H9 (cell line): Measurements from ENCODE around the gene TNMD. TPM values are rescaled to one million over a fixed set of nuclear protein-coding genes. Genes with fewer than 3 reads are reported as not detected.
A peak's percentile ranks its signal among the peaks of the same experiment; 100 is the strongest.

ENCODE experiments used
- DNase-seq: peaks from one replicate; pipeline ENCODE4 v3.0.0-alpha.2; 2017
- H2AFZ ChIP-seq: one replicate; pipeline ENCODE4 v1.6.1; 2013; ENCODE audit warnings: mild to moderate bottlenecking, low read length, control low read depth, moderate library complexity
- H2AK5ac ChIP-seq: 2 replicates; pipeline ENCODE4 v1.6.1; 2013; ENCODE audit warnings: low read length, control low read depth, mixed read lengths; ENCODE audit not compliant: insufficient read length
- H2BK120ac ChIP-seq: one replicate; pipeline ENCODE4 v1.6.1; 2013; ENCODE audit warnings: low read depth, mild to moderate bottlenecking, low read length, control low read depth, inconsistent platforms; ENCODE audit not compliant: poor library complexity, severe bottlenecking
- H2BK12ac ChIP-seq: 2 replicates; pipeline ENCODE4 v1.6.1; 2013; ENCODE audit warnings: low read length, control low read depth, mixed read lengths, low read depth; ENCODE audit not compliant: insufficient read length
- H2BK15ac ChIP-seq: 2 replicates; pipeline ENCODE4 v1.6.1; 2013; ENCODE audit warnings: low read depth, low read length, control low read depth
- H2BK20ac ChIP-seq: one replicate; pipeline ENCODE4 v1.6.1; 2013; ENCODE audit warnings: low read depth, mild to moderate bottlenecking, low read length, control low read depth, inconsistent platforms; ENCODE audit not compliant: poor library complexity, severe bottlenecking
- H2BK5ac ChIP-seq: 2 replicates; pipeline ENCODE4 v1.6.1; 2013; ENCODE audit warnings: low read length, control low read depth, mixed read lengths; ENCODE audit not compliant: insufficient read length
- H3K14ac ChIP-seq: 2 replicates; pipeline ENCODE4 v1.6.1; 2013; ENCODE audit warnings: low read length, control low read depth; ENCODE audit not compliant: insufficient read depth
- H3K18ac ChIP-seq: 2 replicates; pipeline ENCODE4 v1.6.1; 2013; ENCODE audit warnings: low read depth, mild to moderate bottlenecking, mixed read lengths, low read length, control low read depth; ENCODE audit not compliant: insufficient read length
- H3K23ac ChIP-seq: 2 replicates; pipeline ENCODE4 v1.6.1; 2013; ENCODE audit warnings: low read length, control low read depth, mixed read lengths, low read depth; ENCODE audit not compliant: insufficient read length
- H3K23me2 ChIP-seq: 2 replicates; pipeline ENCODE4 v1.6.1; 2013; ENCODE audit warnings: low read depth, mild to moderate bottlenecking, mixed read lengths, low read length, control low read depth; ENCODE audit not compliant: insufficient read length, poor library complexity, severe bottlenecking
- H3K27ac ChIP-seq: 2 replicates; pipeline ENCODE4 v1.5.1; 2013; ENCODE audit warnings: low read length, control low read depth, mixed read lengths, low read depth; ENCODE audit not compliant: insufficient read length
- H3K27me3 ChIP-seq: 2 replicates; pipeline ENCODE4 v1.6.1; 2013; ENCODE audit warnings: low read length, control low read depth, inconsistent platforms; ENCODE audit not compliant: insufficient read depth
- H3K4ac ChIP-seq: 2 replicates; pipeline ENCODE4 v1.6.1; 2013; ENCODE audit warnings: low read depth, mild to moderate bottlenecking, control low read depth, inconsistent platforms, low read length, moderate library complexity
- H3K4me1 ChIP-seq: 2 replicates; pipeline ENCODE4 v1.6.1; 2013; ENCODE audit warnings: low read length, control low read depth, inconsistent platforms; ENCODE audit not compliant: insufficient read depth
- H3K4me2 ChIP-seq: 2 replicates; pipeline ENCODE4 v1.6.1; 2013; ENCODE audit warnings: low read length, control low read depth, mixed read lengths; ENCODE audit not compliant: insufficient read length, insufficient read depth
- H3K56ac ChIP-seq: 2 replicates; pipeline ENCODE4 v1.6.1; 2013; ENCODE audit warnings: low read depth, mild to moderate bottlenecking, mixed read lengths, low read length, control low read depth; ENCODE audit not compliant: insufficient read length
- H3K79me1 ChIP-seq: 2 replicates; pipeline ENCODE4 v1.6.1; 2013; ENCODE audit warnings: low read depth, mild to moderate bottlenecking, moderate library complexity, low read length, control low read depth, inconsistent platforms; ENCODE audit not compliant: insufficient read depth, poor library complexity, severe bottlenecking
- H3K79me2 ChIP-seq: 2 replicates; pipeline ENCODE4 v1.6.1; 2013; ENCODE audit warnings: low read length, control low read depth, inconsistent platforms; ENCODE audit not compliant: insufficient read depth
- H3K9ac ChIP-seq: 2 replicates; pipeline ENCODE4 v1.6.1; 2013; ENCODE audit warnings: low read length, control low read depth, mixed read lengths; ENCODE audit not compliant: insufficient read length; ENCODE audit errors: extremely low read depth
- H3K9me3 ChIP-seq: one replicate; pipeline ENCODE4 v1.6.1; 2013; ENCODE audit warnings: low read depth, low read length, inconsistent platforms; ENCODE audit not compliant: control insufficient read depth
- H3T11ph ChIP-seq: one replicate; pipeline ENCODE4 v1.6.1; 2013; ENCODE audit warnings: mild to moderate bottlenecking, low read length, control low read depth, inconsistent platforms
- H4K20me1 ChIP-seq: one replicate; pipeline ENCODE4 v1.6.1; 2013; ENCODE audit not compliant: control insufficient read depth, insufficient read length, insufficient read depth
- H4K5ac ChIP-seq: 2 replicates; pipeline ENCODE4 v1.6.1; 2013; ENCODE audit warnings: low read depth, mild to moderate bottlenecking, mixed read lengths, low read length, control low read depth; ENCODE audit not compliant: insufficient read length
- H4K8ac ChIP-seq: replicated peaks from 2 replicates; pipeline ENCODE4 v1.6.1; 2013; ENCODE audit warnings: low read length, control low read depth, mixed read lengths, low read depth; ENCODE audit not compliant: insufficient read length
- H4K91ac ChIP-seq: 2 replicates; pipeline ENCODE4 v1.6.1; 2013; ENCODE audit warnings: low read depth, mild to moderate bottlenecking, moderate library complexity, mixed read lengths, low read length, control low read depth; ENCODE audit not compliant: insufficient read length
- H3K27ac Mint-ChIP-seq, 3 experiments: 2 replicates in 2 of 3; 3 replicates in 1 of 3; pipeline ENCODE4 v1.8.0; 2020 to 2021; ENCODE audit warnings: mixed read lengths in 3 of 3, mild to moderate bottlenecking in 1 of 3, moderate library complexity in 1 of 3
- H3K27me3 Mint-ChIP-seq: 2 replicates; pipeline ENCODE4 v1.8.0; 2021; ENCODE audit warnings: low read depth, mild to moderate bottlenecking, moderate library complexity, mixed read lengths
- H3K36me3 Mint-ChIP-seq, 3 experiments: 2 replicates in 2 of 3; 3 replicates in 1 of 3; pipeline ENCODE4 v1.8.0; 2020 to 2021; ENCODE audit warnings: low read depth in 3 of 3, mixed read lengths in 3 of 3; ENCODE audit not compliant: insufficient read depth in 1 of 3
- H3K4me1 Mint-ChIP-seq, 2 experiments: 2 replicates each; pipeline ENCODE4 v1.8.0; 2020; ENCODE audit warnings: mixed read lengths in 2 of 2
- H3K4me3 Mint-ChIP-seq, 2 experiments: 2 replicates in 1 of 2; 3 replicates in 1 of 2; pipeline ENCODE4 v1.8.0; 2020 to 2021; ENCODE audit warnings: mild to moderate bottlenecking in 2 of 2, mixed read lengths in 2 of 2, moderate library complexity in 1 of 2
- H3K9me3 Mint-ChIP-seq, 2 experiments: 2 replicates in 1 of 2; 3 replicates in 1 of 2; pipeline ENCODE4 v1.8.0; 2020; ENCODE audit warnings: mild to moderate bottlenecking in 2 of 2, mixed read lengths in 2 of 2, moderate library complexity in 1 of 2
- CTCF ChIP-seq: fragments of 200-600 bp; sonication (generic); conservative IDR thresholded peaks from 3 replicates; pipeline ENCODE4 v1.8.0; 2021; ENCODE audit warnings: antibody characterized with exemption, mild to moderate bottlenecking
- WGBS: extraction: QIAGEN DNeasy Blood & Tissue Kit; methylation state at CpG from one replicate; pipeline ENCODE4 v1.1.7; 2013; ENCODE audit warnings: missing lambda C conversion rate, low lambda C conversion rate, mixed read lengths; ENCODE audit not compliant: insufficient read length; ENCODE audit errors: extremely low coverage; 5-methylcytosine and 5-hydroxymethylcytosine counted together
- total RNA-seq: library from RNA; stranded (reverse); gene quantifications from 2 replicates; pipeline ENCODE4 v1.2.1, GENCODE V29; 2021

TNMD gene
- total RNA-seq, 1 experiment from 2014 or later: 1.7 TPM

GRCh38 chrX:100615005-100615404 is 30.3 kb downstream of the TNMD start:
- Histone ChIP-seq H3K23ac (no peak overlapping the region), H3T11ph (no peak overlapping the region), H2AK5ac (no peak overlapping the region), H3K56ac (no peak overlapping the region), H2BK5ac (no peak overlapping the region), H3K14ac (no peak overlapping the region), H3K79me2 (no peaks in the 10 kb centered on the region), H2BK12ac (no peak overlapping the region), H3K23me2 (no peaks in the 10 kb centered on the region), H3K27ac (no peak overlapping the region), H3K79me1 (no peaks in the 10 kb centered on the region), H3K4me1 (no peaks in the 10 kb centered on the region), H3K4ac (no peak overlapping the region), H4K91ac (no peak overlapping the region), H3K9ac (no peak overlapping the region), H3K9me3 (no peaks in the 10 kb centered on the region), H2BK15ac (no peak overlapping the region), H3K27me3 (no peaks in the 10 kb centered on the region), H3K18ac (no peak overlapping the region), H2BK20ac (no peak overlapping the region), H2AFZ (no peak overlapping the region), H2BK120ac (no peak overlapping the region), H4K20me1 (no peaks in the 10 kb centered on the region), H4K8ac (no peak overlapping the region), H3K4me2 (no peak overlapping the region), H4K5ac (no peak overlapping the region)
- no CpG with 5 or more reads among the region's 3 CpGs for WGBS
- peak; percentile 40 for DNase-seq
- peaks cover 6 to 8% of the 10 kb centered on the region in 2 experiments for H3K4me1 Mint-ChIP-seq
- H3K4me3 Mint-ChIP-seq: no peak overlapping the region
- H3K27me3 Mint-ChIP-seq: no peaks in the 10 kb centered on the region
- peak; percentile 67 for TF ChIP-seq CTCF
- no peaks in the 10 kb centered on the region; a peak in 1 of 7 replicates for H3K36me3 Mint-ChIP-seq
- H3K9me3 Mint-ChIP-seq: peaks cover 8 to 64% of the 10 kb centered on the region in 2 experiments
- H3K27ac Mint-ChIP-seq: no peak overlapping the region
